ENCODE data around the gene PPARA. TPM values are rescaled to one million over a fixed set of nuclear protein-coding genes. Genes with fewer than 3 reads are reported as not detected.
"Not testable (repeated sequence)": the region's sequence is repeated elsewhere in the genome, so short reads cannot be mapped to it uniquely, and the experiment has no call there.

The PPARA gene
- total RNA-seq, 1 experiment from 2014 or later = 9.6 TPM

- DNase-seq (ENCODE audit: low read depth) = no peak
- in situ Hi-C loops (cut with HindIII; ENCODE audit: low pct_unique_long_range_greater_than_20kb, low sequenced_read_pairs) = no loop called here
Observed at GRCh38 chr22:46241396-46242007, 91.2 kb downstream of the PPARA start.

GRCh38 chr22:46242076-46242475 is 91.8 kb downstream of the PPARA start:
- in situ Hi-C loops (cut with HindIII; ENCODE audit: low pct_unique_long_range_greater_than_20kb, low sequenced_read_pairs) = no loop called here

DNA sequence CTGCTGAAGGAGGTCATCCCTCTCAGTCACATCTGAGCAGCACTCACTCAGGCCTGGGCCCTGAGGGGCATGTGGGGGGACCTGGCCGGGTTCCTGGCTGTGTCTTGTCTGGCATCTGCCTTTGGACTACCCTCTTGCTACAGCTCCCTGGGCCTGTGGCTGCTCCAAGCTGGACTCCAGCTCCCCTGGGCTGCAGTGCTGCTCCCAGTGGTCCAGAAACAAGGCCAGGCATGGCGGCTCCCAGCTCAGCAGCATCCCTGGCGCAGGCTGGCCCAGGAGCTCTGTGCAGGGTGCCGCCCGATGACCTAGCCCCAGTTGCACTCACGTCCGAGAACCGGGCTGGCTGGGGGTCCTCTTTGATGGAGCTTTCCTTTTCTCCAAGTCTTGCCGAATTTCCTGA is 94.4 kb downstream of the PPARA start:
- DNase-seq (ENCODE audit: low read depth) = no peak
- in situ Hi-C loops (cut with HindIII; ENCODE audit: low pct_unique_long_range_greater_than_20kb, low sequenced_read_pairs) = no loop called here

More at GRCh38 chr22:46242076-46242475, 91.8 kb downstream of the PPARA start:
- no peak for DNase-seq (ENCODE audit: low read depth)

DNA sequence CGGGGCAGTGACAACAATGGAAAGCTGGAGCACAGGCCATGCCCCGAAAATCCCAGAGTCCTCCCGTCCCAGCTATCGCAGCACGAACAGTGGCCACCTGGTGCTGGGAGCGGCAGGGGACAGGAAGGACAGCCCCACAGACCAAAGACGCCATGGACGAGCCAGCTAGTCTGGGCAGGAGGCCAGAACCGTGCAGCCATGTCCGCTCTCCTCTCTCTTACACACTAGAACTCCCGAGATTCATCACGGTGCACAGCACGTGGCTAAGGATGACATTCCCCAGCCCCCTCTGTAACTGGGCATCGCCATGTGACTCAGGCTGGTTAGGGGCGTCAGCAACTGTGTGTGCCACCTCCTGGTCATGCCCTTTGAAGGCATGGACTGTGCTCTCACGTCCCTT is 95.2 kb downstream of the PPARA start:
- DNase-seq (ENCODE audit: low read depth) = no peak
- in situ Hi-C loops (cut with HindIII; ENCODE audit: low pct_unique_long_range_greater_than_20kb, low sequenced_read_pairs) = no loop called here

DNA sequence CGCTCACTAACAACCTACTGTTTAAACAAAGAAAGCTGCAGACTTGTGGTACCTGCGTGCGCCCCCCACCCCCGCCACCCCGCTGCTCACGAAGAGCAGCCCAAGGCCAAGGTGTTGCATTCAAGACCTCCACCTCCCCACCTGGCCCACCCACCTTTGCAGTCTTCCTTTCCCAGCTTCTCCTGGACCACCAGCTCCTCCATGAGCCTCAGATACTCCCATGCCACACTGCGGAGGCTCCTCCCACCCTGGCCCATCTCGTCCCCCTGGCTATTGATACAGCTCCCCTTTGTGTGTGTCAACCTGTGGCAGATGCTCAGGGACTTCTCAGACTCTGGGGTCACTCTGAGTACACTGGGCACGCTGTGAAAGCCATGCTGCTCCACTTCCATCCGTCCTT is 95.9 kb downstream of the PPARA start:
- DNase-seq (ENCODE audit: low read depth) = no peak
- in situ Hi-C loops (cut with HindIII; ENCODE audit: low pct_unique_long_range_greater_than_20kb, low sequenced_read_pairs) = no loop called here

DNA sequence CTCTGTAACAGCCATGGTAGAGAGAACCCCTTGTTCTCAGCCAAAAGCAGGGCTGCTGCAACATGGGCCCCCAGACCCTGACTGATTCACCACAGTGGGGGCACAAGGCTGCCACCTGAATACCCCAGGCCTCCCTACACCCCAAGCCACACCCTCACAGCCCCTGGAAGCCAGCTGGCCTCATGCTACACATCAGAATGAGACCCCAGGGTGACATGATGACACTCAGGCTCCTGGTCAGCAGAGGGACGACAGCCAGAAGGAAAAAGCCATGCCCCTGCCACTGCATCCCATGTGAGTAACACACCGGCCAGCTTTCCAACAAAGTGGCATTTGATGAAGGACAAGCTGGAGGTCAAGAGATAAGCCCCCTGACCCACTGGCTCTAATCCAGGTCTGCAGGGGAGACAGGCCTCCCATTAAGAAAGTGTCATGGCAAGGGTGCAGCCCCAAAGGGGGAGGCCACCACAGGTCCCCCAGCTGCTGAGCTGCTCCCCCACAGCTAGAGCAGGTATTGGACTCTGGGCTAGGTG is 97.2 kb downstream of the PPARA start:
- in situ Hi-C loops (cut with HindIII; ENCODE audit: low pct_unique_long_range_greater_than_20kb, low sequenced_read_pairs) = no loop called here
- DNase-seq (ENCODE audit: low read depth) = no peak

DNA sequence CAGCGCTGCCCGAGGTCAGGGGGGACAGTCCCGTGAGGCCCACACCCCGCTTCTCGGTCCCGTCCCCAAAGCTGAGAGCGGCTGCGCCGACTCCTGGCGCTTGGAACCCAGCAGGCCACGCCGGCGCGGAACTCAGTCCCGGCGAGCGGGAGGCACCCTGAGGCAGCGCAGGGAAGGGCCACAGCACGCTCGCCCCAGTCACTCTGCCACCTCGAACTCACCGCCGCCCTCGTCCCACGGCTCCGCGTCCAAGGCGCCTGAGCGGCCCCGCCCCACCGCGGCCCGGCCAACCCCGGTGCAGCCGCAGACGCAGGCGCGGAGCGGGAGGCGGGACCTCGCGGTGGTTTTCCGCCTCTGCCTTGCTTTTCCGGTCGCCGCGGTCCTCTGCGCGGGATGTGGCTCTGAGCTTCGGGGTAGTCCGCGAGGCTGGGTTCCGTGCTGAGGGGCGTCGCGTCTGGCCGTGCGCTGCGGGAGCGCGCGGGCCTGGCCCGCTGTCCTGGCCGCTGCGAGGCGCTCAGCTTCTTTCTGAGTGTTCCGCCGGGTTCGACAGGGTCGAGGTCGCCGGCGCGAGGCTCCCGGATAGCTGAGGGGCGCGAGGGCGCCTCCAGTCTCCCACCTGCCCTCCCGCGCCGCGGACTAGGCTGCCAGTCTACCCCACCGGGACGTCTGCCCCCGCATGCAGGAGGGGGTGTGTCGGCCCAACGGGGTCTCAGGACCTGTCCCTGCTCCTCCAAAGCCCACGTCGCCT is 99.9 kb downstream of the PPARA start, which contains the start of gene CDPF1:
Gene CDPF1 (minus strand): TSS at position 259 of the 748 bp plus-strand sequence. CDS start 2,009 bp downstream, outside the sequence.
- in situ Hi-C loops (cut with HindIII; ENCODE audit: low pct_unique_long_range_greater_than_20kb, low sequenced_read_pairs) = loop anchor here (25.0 kb wide), 1 partner anchor 113 kb away; no protein-coding TSS in a partner anchor
- DNase-seq (ENCODE audit: low read depth) = peak; percentile 88

DNA sequence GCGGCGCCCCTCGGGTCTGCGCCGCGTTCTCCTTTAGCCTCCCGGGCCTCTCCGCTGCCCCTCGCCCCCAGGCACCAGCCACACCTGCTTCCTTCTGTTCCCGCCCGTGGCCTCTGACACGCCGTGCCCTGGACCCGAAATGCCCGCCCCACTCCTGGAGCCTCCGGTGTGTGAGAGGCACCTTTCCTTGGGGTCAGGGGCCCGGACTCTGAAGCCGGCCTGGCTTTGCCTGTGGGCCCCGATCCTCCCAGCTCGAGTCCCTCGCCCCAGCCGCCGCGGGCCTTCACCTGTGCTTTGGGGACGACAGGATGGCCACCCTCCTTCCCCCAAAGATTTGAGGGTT is 100.4 kb downstream of the PPARA start:
- DNase-seq (ENCODE audit: low read depth) = no peak
- in situ Hi-C loops (cut with HindIII; ENCODE audit: low pct_unique_long_range_greater_than_20kb, low sequenced_read_pairs) = loop anchor here (25.0 kb wide), 1 partner anchor 113 kb away; no protein-coding TSS in a partner anchor

DNA sequence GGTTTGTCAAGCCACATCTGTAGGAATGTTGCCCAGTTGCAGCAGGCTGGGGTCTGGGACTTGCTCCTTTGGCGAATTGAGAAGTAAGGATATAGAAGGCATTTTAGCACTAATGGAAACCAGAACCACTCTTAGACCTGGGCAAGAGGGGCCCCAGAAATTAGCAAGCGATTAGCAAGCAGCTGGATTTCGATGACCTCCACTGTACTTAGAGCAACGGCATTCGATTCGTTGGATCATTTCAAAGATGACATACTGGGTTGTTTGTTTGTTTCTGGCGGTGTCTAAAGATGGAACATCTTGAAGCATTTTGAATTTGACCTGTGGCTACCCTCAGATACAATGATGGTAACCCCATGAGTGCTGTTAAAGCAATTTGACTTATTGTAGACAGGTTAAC is 100.9 kb downstream of the PPARA start:
- DNase-seq (ENCODE audit: low read depth) = no peak
- in situ Hi-C loops (cut with HindIII; ENCODE audit: low pct_unique_long_range_greater_than_20kb, low sequenced_read_pairs) = loop anchor here (25.0 kb wide), 1 partner anchor 114 kb away; no protein-coding TSS in a partner anchor

GRCh38 chr22:46251816-46252380 is 101.6 kb downstream of the PPARA start:
- in situ Hi-C loops (cut with HindIII; ENCODE audit: low pct_unique_long_range_greater_than_20kb, low sequenced_read_pairs) = loop anchor here (25.0 kb wide), 1 partner anchor 115 kb away; no protein-coding TSS in a partner anchor
- no peak for DNase-seq (ENCODE audit: low read depth)

DNA sequence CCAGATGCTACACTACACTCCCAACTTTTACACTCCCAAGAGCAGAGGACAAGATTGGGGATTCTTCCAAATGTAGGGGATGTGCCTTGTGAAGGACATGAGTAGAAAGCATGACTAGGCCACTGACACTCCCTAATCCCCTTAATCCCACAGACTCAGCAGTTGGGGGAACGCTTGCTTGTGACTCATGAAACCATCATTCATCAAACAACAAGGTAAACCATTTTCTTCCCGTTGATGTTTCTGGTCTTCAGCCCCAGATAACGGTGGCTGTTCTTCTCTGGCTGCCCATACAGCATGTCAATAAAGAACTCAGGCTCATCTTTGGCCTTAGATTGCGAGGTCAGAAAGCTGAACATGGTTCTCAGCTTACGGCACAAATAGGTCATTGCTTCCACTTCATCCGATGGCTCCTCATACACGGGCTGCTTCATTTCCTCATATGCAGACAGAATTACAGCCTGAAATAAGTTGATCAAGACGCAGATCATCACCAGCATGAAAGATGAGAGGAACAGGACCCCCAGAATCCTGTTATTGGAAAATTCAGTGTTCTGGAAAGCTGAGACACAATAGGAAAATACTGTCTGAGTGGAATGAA is 106.1 kb downstream of the PPARA start:
- in situ Hi-C loops (cut with HindIII; ENCODE audit: low pct_unique_long_range_greater_than_20kb, low sequenced_read_pairs) = loop anchor here (25.0 kb wide), 1 partner anchor 119 kb away; no protein-coding TSS in a partner anchor
- no peak for DNase-seq (ENCODE audit: low read depth)

DNA sequence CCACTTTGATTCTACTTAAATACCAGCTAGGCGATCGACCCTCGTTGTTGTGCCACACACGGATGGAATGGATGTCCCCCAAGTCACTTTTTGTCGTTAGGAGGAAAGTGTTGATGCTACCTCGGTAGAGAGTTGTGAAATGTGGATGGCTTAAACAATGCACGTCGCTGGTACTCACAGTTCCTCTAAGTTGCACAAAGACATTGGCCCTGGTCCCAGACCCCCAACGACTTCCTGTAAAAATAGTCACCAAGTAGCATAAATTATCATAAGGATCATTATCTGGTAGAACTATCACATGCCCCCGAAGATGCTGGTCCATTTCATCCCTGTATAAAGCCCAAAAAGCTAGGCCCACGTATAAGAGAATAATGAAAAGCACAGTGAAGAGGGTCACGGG is 109.0 kb downstream of the PPARA start:
- in situ Hi-C loops (cut with HindIII; ENCODE audit: low pct_unique_long_range_greater_than_20kb, low sequenced_read_pairs) = loop anchor here (25.0 kb wide), 1 partner anchor 122 kb away; no protein-coding TSS in a partner anchor
- DNase-seq (ENCODE audit: low read depth) = no peak

GRCh38 chr22:46260038-46260437 is 109.7 kb downstream of the PPARA start:
- in situ Hi-C loops (cut with HindIII; ENCODE audit: low pct_unique_long_range_greater_than_20kb, low sequenced_read_pairs) = loop anchor here (25.0 kb wide), 1 partner anchor 123 kb away; no protein-coding TSS in a partner anchor
- no peak for DNase-seq (ENCODE audit: low read depth)

DNA sequence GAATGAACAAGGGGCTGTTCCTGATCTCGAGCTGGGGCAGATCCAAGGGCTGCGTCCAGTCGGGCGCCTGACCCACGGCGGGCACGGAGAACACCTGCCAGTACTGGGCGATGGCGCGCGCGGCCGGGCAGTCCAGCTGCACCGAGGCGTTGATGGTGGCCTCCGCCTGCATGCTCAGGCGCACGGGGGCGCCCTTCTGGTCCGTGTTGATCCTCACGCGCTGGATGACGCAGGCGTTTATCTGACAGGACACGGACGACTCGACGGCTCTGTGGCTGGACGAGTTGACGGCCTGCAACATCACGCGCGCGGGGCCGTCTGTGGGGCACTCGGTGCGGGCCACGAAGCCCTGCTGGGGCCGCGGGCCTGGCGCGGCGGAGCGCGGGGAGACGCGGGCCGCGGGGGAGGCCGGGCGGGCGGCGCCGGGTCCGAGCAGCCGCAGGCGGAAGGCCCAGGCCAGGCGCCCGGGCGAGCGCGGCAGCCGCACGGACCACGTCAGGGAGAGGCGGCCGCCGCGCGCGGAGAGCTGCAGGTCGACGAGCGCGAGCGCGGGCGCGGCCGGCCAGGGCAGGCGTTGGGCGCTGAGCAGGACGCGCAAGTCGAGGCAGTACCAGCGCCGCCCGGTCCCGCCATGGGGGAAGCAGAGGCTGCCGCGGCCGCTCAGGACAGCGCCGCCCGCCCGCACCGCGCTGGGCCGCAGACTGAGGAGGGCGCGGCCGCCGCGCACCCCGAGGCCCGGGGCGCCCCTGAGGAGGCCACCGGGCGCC is 112.3 kb downstream of the PPARA start:
- no peak for DNase-seq (ENCODE audit: low read depth)
- in situ Hi-C loops (cut with HindIII; ENCODE audit: low pct_unique_long_range_greater_than_20kb, low sequenced_read_pairs) = loop anchor here (25.0 kb wide), 1 partner anchor 125 kb away; no protein-coding TSS in a partner anchor

DNA sequence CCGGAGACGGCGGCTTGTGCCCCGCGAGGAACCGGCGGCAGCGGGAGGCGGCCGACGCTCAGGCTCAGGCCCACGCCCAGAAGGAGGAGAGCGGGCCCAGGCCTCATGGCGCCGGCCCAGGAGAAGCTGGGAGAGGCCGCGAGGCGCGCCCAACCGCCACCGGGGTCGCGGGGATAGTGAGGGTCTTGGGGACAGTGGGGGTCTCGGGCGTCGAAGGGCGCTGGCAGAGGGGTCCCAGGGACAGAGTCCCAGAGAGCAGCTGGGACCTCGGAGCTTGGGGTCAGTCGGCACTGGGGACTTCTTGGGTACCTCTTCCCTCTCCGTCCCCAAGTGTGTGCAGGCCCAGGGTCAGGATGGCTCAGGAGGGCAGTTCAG is 112.9 kb downstream of the PPARA start, which contains the start of gene PKDREJ:
Gene PKDREJ (minus strand): TSS at position 128 of the 375 bp plus-strand sequence. CDS start 21 bp downstream, at position 107.
- in situ Hi-C loops (cut with HindIII; ENCODE audit: low pct_unique_long_range_greater_than_20kb, low sequenced_read_pairs) = loop anchor here (25.0 kb wide), 1 partner anchor 126 kb away; no protein-coding TSS in a partner anchor
- no peak for DNase-seq (ENCODE audit: low read depth)

DNA sequence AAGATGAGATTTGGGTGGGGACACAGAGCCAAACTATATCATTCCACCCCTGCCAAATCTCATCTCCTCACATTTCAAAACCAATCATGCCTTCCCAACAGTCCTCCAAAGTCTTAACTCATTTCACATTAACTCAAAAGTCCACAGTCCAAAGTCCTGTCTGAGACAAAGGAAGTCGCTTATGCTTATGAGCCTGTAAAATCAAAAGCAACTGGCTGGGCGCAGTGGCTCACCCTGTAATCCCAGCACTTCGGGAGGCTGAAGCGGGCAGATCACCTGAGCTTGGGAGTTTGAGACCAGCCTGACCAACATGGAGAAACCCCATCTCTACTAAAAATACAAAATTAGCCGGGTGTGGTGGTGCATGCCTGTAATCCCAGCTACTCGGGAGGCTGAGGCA is 114.2 kb downstream of the PPARA start:
- in situ Hi-C loops (cut with HindIII; ENCODE audit: low pct_unique_long_range_greater_than_20kb, low sequenced_read_pairs) = loop anchor here (25.0 kb wide), 1 partner anchor 127 kb away; no protein-coding TSS in a partner anchor

DNA sequence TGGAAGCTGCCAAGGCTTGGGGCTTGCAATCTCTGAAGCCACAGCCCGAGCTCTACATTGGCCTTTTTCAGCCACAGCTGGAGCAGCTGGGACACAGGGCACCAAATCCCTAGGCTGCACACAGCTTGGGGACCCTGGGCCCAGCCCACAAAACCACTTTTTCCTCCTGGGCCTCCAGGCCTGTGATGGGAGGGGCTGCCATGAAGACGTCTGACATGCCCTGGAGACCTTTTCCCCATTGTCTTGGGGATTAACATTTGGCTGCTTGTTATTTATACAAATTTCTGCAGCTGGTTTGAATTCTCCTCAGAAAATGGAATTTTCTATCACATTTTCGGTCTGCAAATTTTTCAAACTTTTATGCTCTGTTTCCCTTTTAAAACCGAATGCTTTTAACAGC is 115.3 kb downstream of the PPARA start:
- DNase-seq (ENCODE audit: low read depth) = not testable (repeated sequence)
- in situ Hi-C loops (cut with HindIII; ENCODE audit: low pct_unique_long_range_greater_than_20kb, low sequenced_read_pairs) = loop anchor here (25.0 kb wide), 1 partner anchor 128 kb away; no protein-coding TSS in a partner anchor

More for the DNA sequence above, 114.2 kb downstream of the PPARA start:
- DNase-seq (ENCODE audit: low read depth) = not testable (repeated sequence)

Data from Caki2 (cell line).